D721Med (cell line): ENCODE data around the gene EEFSEC.

Experiments used
- DNase-seq: peaks from one replicate; pipeline ENCODE4 v3.0.0; 2011; ENCODE audit warnings: low spot score; ENCODE audit not compliant: insufficient read length
- FAIRE-seq: peaks from 2 replicates; lab custom pipeline; 2011; peaks lifted over from hg19 to GRCh38; lab: Jason Lieb, UNC
- CTCF ChIP-seq: IDR thresholded peaks from 2 replicates; pipeline ENCODE4 v1.5.1; 2012; ENCODE audit warnings: mild to moderate bottlenecking, control low read depth; ENCODE audit not compliant: insufficient read depth; ENCODE audit errors: missing control alignments

EEFSEC gene

GRCh38 chr3:128281056-128281455 lies 127.8 kb downstream of the EEFSEC start:
- FAIRE-seq (no peak), DNase-seq (no peak)
- TF ChIP-seq CTCF, result no peak

GRCh38 chr3:128281461-128282367 lies 128.4 kb downstream of the EEFSEC start:
- FAIRE-seq (no peak), DNase-seq (no peak)
- TF ChIP-seq CTCF, result no peak

- no peak for TF ChIP-seq CTCF
- DNase-seq (no peak), FAIRE-seq (no peak)
Measured at GRCh38 chr3:128282380-128283196, 129.3 kb downstream of the EEFSEC start.

- DNase-seq (no peak), FAIRE-seq (no peak)
- TF ChIP-seq CTCF, result no peak
Measured at GRCh38 chr3:128283421-128283820, 130.1 kb downstream of the EEFSEC start.

GRCh38 chr3:128285042-128285966 lies 132.0 kb downstream of the EEFSEC start:
- DNase-seq (no peak), FAIRE-seq (no peak)
- no peak for TF ChIP-seq CTCF

GRCh38 chr3:128285967-128286321 lies 132.7 kb downstream of the EEFSEC start:
- no peak for FAIRE-seq
- no peak for DNase-seq
- no peak for TF ChIP-seq CTCF
